Amniotic epithelial cell (primary cell): Measurements from ENCODE around the gene PTH1R.

Experiments used
- DNase-seq: peaks from one replicate; pipeline ENCODE4 v3.0.0-alpha.2; 2010; ENCODE audit warnings: low read depth

PTH1R gene

GRCh38 chr3:46864061-46864881 lies 13.2 kb upstream of the PTH1R start:
- no peak for DNase-seq

GRCh38 chr3:46865031-46865507 lies 12.5 kb upstream of the PTH1R start:
- peak; percentile 58 for DNase-seq

GRCh38 chr3:46865546-46865945 lies 12.0 kb upstream of the PTH1R start:
- DNase-seq: no peak

- DNase-seq: no peak
Observed at GRCh38 chr3:46866032-46866595, 11.4 kb upstream of the PTH1R start.

- DNase-seq: peak; percentile 17
Observed at GRCh38 chr3:46866720-46867549, 10.6 kb upstream of the PTH1R start.

- no peak for DNase-seq
Observed at GRCh38 chr3:46867550-46867898, 10.0 kb upstream of the PTH1R start.

- DNase-seq: no peak
Observed at GRCh38 chr3:46868287-46868686, 9.2 kb upstream of the PTH1R start.

GRCh38 chr3:46868948-46869347 lies 8.6 kb upstream of the PTH1R start:
- no peak for DNase-seq

- DNase-seq: no peak
Observed at GRCh38 chr3:46869440-46869839, 8.1 kb upstream of the PTH1R start.

- DNase-seq: no peak
Observed at GRCh38 chr3:46870651-46871050, 6.9 kb upstream of the PTH1R start.

- DNase-seq: no peak
Observed at GRCh38 chr3:46871222-46871621, 6.3 kb upstream of the PTH1R start.

- no peak for DNase-seq
Observed at GRCh38 chr3:46873521-46873920, 4.0 kb upstream of the PTH1R start.

GRCh38 chr3:46874430-46874829 lies 3.1 kb upstream of the PTH1R start:
- no peak for DNase-seq

- DNase-seq: no peak
Observed at GRCh38 chr3:46875560-46875959, 2.0 kb upstream of the PTH1R start.

- peak; percentile 25 for DNase-seq
Observed at GRCh38 chr3:46876313-46877300, 914 bp upstream of the PTH1R start.

GRCh38 chr3:46878781-46879436 lies 1.4 kb downstream of the PTH1R start:
- DNase-seq: no peak

- DNase-seq: no peak
Observed at GRCh38 chr3:46880884-46881595, 3.5 kb downstream of the PTH1R start.

GRCh38 chr3:46881596-46882376 lies 4.3 kb downstream of the PTH1R start:
- DNase-seq: no peak

- peak; percentile 17 for DNase-seq
Observed at GRCh38 chr3:46882377-46883053, 5.0 kb downstream of the PTH1R start.
